ENCODE data around the gene MPP7.

MPP7 gene

DNA sequence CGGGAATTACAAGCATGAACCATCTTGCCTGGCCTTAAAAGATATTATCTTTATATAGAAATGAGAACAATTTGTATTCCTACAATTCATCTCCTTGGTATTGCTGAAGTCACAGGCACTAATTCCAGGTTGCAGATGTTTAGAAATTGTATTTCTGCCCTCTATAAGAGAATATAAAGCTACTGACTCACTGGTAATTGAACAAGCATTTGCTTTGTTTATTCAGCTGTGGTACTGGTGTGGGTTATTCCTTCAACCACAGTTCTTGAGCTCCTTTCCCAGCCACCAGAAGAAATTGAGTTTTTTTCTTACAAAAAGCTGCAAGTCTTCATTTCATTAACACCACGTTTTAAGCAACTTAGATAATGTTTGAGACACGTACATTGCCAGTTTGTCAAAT is 29.0 kb upstream of the MPP7 start:
- no peak for TF ChIP-seq FOXM1 (IDR thresholded peaks at IDR 0.05; ENCODE audit: borderline replicate concordance, low read depth)
- no peak for TF ChIP-seq NFIC (IDR thresholded peaks at IDR 0.05)
- TF ChIP-seq CEBPB (IDR thresholded peaks at IDR 0.05) = no peak
- TF ChIP-seq, protein P1, sequence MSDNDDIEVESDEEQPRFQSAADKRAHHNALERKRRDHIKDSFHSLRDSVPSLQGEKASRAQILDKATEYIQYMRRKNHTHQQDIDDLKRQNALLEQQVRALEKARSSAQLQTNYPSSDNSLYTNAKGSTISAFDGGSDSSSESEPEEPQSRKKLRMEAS (IDR thresholded peaks at IDR 0.05) = no peak
- no peak for TF ChIP-seq RAD21 (IDR thresholded peaks at IDR 0.05; ENCODE audit: low read depth)
- no peak for TF ChIP-seq CREB1 (IDR thresholded peaks at IDR 0.05; ENCODE audit: low read depth)
- TF ChIP-seq YY1 (IDR thresholded peaks at IDR 0.05; ENCODE audit: low read depth) = no peak
- TF ChIP-seq EGR1 (IDR thresholded peaks at IDR 0.05) = no peak
- TF ChIP-seq, protein P2, sequence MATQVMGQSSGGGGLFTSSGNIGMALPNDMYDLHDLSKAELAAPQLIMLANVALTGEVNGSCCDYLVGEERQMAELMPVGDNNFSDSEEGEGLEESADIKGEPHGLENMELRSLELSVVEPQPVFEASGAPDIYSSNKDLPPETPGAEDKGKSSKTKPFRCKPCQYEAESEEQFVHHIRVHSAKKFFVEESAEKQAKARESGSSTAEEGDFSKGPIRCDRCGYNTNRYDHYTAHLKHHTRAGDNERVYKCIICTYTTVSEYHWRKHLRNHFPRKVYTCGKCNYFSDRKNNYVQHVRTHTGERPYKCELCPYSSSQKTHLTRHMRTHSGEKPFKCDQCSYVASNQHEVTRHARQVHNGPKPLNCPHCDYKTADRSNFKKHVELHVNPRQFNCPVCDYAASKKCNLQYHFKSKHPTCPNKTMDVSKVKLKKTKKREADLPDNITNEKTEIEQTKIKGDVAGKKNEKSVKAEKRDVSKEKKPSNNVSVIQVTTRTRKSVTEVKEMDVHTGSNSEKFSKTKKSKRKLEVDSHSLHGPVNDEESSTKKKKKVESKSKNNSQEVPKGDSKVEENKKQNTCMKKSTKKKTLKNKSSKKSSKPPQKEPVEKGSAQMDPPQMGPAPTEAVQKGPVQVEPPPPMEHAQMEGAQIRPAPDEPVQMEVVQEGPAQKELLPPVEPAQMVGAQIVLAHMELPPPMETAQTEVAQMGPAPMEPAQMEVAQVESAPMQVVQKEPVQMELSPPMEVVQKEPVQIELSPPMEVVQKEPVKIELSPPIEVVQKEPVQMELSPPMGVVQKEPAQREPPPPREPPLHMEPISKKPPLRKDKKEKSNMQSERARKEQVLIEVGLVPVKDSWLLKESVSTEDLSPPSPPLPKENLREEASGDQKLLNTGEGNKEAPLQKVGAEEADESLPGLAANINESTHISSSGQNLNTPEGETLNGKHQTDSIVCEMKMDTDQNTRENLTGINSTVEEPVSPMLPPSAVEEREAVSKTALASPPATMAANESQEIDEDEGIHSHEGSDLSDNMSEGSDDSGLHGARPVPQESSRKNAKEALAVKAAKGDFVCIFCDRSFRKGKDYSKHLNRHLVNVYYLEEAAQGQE (IDR thresholded peaks at IDR 0.05; ENCODE audit: low read depth) = no peak
- TF ChIP-seq, protein P3, sequence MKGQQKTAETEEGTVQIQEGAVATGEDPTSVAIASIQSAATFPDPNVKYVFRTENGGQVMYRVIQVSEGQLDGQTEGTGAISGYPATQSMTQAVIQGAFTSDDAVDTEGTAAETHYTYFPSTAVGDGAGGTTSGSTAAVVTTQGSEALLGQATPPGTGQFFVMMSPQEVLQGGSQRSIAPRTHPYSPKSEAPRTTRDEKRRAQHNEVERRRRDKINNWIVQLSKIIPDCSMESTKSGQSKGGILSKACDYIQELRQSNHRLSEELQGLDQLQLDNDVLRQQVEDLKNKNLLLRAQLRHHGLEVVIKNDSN (IDR thresholded peaks at IDR 0.05) = no peak
- TF ChIP-seq EP300 (IDR thresholded peaks at IDR 0.05; ENCODE audit: borderline replicate concordance) = no peak
- TF ChIP-seq TCF12 (IDR thresholded peaks at IDR 0.05; ENCODE audit: low read depth) = no peak

DNA sequence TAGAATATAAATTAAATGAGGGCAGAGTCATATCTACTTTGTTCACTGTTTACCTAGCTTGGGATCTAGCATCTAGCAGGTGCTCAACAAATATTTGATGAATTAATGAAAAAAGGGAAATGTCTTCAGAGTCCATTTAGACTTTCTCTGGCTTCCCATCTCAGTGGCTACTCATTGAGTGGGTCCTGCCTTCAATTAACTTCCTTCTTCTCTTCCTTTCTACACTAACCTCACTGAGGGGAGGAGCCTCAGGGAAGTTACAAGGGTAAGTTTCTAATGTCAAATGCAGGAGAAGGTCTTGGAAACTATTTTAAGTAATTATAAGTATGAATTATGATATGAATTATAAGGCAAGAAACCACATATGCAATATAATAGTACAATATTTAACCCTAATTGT is 28.2 kb upstream of the MPP7 start:
- TF ChIP-seq ZBTB7A (IDR thresholded peaks at IDR 0.05; ENCODE audit: low read depth) (no peak), TCF12 (IDR thresholded peaks at IDR 0.05; ENCODE audit: low read depth) (no peak)
- TF ChIP-seq, protein P3 (IDR thresholded peaks at IDR 0.05) = no peak
- TF ChIP-seq, protein P1 (IDR thresholded peaks at IDR 0.05) = no peak

DNA sequence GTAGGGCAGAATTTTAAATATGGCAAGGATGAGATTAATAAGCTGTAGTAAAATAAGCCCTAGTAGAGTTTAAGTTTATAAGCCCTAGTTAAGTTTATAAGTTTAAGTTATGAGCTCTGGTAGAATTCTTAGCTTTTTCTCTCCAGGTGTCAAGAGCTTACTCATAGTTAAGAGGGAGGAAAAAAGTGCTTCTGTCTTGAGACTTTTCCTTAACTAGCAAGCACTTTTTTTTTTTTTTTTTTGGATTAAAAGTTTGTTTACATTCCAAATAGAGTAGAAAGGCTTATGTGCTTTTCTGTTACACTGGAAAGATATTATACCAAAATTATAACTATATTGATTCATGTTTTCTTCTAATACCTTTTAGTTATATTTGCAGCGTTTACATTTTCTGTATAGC is 25.5 kb upstream of the MPP7 start:
- no peak for TF ChIP-seq TCF12 (IDR thresholded peaks at IDR 0.05; ENCODE audit: low read depth)

DNA sequence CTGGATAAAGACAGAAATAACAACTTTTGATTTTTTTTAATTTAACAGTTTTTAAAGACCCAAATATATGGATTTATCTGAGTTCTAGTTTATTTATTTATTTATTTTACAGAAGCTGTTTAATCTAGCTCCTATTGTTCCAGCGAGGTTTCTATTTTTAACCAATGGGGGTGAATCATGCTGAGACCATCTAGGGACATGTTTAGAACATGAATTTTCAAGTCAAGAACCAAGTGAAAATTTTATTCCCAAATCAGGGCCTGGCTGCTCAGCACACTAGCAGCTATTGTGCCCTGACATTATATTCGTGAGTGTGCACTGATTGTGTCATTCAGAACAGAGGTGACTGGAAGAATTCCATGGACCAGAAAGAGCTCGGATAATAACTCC is 24.6 kb upstream of the MPP7 start:
- TF ChIP-seq CREB1 (IDR thresholded peaks at IDR 0.05; ENCODE audit: low read depth) = no peak
- TF ChIP-seq EGR1 (IDR thresholded peaks at IDR 0.05) = no peak
- no peak for TF ChIP-seq TEAD4 (IDR thresholded peaks at IDR 0.05)
- TF ChIP-seq, protein P1 (IDR thresholded peaks at IDR 0.05) = no peak
- TF ChIP-seq YY1 (IDR thresholded peaks at IDR 0.05; ENCODE audit: low read depth) = no peak
- TF ChIP-seq ZBTB7A (IDR thresholded peaks at IDR 0.05; ENCODE audit: low read depth) = no peak
- TF ChIP-seq TAF1 (IDR thresholded peaks at IDR 0.05; ENCODE audit: low read depth) = no peak
- TF ChIP-seq NFIC (IDR thresholded peaks at IDR 0.05) = no peak
- TF ChIP-seq, protein P2 (IDR thresholded peaks at IDR 0.05; ENCODE audit: low read depth) = no peak
- TF ChIP-seq RAD21 (IDR thresholded peaks at IDR 0.05; ENCODE audit: low read depth) = no peak
- TF ChIP-seq EP300 (IDR thresholded peaks at IDR 0.05; ENCODE audit: borderline replicate concordance) = no peak
- TF ChIP-seq FOXM1 (IDR thresholded peaks at IDR 0.05; ENCODE audit: borderline replicate concordance, low read depth) = no peak
- no peak for TF ChIP-seq TCF12 (IDR thresholded peaks at IDR 0.05; ENCODE audit: low read depth)
- no peak for TF ChIP-seq CEBPB (IDR thresholded peaks at IDR 0.05)
- TF ChIP-seq, protein P3 (IDR thresholded peaks at IDR 0.05) = no peak

DNA sequence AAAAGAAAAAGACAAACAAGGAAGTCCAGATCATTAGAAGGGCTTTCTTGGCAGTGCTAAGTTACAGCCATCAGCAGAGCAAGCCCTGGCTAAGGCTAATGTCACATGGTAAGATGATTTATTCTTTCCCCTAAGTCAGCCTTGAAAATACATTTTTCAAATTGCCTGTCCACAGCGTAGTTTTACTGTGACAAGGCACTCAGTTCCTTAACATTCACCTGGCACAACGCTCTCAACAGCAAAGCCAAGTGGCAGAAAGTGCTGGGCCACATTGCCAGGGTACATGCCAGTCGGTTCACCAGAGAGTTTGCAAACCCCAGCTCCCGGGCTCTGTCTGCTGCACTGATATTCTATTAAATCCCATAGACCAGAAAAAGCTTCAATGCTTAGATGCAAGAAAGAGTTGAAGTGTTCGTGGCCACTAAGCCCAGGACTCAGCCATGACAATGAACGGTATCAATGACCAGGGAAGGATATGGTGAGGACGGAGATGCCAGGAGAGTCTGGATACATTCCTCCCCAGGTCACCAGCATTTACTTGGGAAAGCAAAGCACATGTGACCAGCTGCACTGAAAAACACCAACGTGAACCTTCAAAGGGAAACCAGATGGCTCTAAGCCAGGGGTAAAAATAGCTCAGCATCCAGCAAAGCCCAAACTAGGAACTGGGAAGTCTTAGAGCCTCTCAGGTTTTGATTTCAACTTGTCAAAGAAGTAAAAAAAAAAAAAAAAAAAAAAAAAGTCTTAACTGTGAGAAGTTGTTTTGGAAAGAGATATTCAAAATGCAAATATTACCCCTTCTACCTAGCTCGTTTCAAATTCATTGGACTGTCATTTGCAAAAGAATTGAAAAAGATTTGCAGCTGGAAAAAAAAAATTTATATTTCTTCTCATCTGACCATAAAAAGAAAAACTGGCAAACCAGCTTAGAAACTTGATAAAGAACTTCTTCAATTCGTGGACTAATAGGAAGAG is 23.9 kb upstream of the MPP7 start:
- no peak for TF ChIP-seq TEAD4 (IDR thresholded peaks at IDR 0.05)
- TF ChIP-seq EP300 (IDR thresholded peaks at IDR 0.05; ENCODE audit: borderline replicate concordance) = no peak
- no peak for TF ChIP-seq CREB1 (IDR thresholded peaks at IDR 0.05; ENCODE audit: low read depth)
- TF ChIP-seq, protein P3 (IDR thresholded peaks at IDR 0.05) = no peak

Data from Ishikawa (cell line).